ENCODE results near the gene C9orf50.
"Not testable (repeated sequence)": the region's sequence is repeated elsewhere in the genome, so short reads cannot be mapped to it uniquely, and the experiment has no call there.

C9orf50 gene, protein sequence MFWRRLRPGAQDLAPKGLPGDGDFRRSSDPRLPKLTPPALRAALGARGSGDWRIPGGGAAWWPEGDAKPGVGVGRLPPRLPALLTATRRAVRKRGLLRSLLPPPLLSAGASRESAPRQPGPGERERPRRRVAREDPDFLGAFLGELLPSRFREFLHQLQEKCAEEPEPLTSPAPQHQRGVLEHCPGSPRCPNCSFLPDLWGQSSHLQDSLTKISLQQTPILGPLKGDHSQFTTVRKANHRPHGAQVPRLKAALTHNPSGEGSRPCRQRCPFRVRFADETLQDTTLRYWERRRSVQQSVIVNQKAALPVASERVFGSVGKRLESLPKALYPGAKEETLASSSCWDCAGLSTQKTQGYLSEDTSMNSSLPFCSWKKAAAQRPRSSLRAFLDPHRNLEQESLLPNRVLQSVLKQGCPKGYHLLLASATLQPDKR

DNA sequence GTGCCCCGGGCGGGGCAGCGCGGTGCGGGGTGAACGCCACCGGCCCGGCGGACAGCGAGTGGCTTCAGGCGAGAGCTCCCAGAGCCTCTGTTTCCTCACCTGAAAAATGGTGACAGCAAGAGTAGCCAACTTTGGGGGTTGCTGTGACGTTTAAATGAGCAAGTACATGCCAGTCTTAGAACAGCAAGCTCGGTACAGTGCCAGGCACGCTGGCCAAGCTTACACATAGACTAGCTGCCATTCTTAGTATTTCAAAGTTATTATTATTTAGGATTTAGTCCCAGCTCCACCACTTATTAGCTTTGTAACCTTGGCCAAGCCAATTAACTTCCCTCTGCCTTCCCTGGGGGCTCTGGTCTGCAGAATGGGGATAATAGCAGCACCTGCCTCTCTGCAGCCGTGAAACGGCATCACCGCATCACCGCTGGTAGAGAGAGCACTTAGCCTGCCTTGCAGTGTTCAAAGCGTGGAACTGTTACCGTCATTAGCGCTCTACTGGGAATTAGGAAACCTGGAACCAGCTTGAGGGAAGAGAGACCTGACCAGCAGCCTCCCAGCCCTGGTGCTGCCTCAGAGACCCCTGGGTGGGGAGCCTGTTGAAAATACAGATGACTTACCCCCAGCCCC is at the start of gene C9orf50:
C9orf50 (minus strand) TSS at position 433 of the 627 bp plus-strand sequence. CDS start 527 bp downstream, outside the sequence.
- no peak for FAIRE-seq

DNA sequence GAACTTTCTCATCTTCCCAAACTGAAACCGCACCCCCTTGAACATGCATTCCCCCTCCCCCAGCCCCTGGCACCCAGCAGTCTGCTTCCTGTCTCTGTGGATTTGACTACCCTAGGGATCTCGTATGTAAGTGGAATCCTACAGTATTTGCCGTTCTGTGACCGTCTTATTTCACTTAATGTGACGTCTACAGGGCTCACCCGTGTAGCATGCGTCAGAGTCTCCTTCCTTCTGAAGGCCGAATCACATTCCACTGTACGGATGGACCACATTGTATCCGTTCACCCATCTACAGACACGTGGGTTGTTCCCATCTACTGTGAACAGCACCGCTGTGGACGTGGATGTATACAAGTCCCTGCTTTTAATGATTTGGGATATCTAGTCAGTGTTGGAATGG is 49.0 kb upstream of the C9orf50 start:
- FAIRE-seq, result no peak

DNA sequence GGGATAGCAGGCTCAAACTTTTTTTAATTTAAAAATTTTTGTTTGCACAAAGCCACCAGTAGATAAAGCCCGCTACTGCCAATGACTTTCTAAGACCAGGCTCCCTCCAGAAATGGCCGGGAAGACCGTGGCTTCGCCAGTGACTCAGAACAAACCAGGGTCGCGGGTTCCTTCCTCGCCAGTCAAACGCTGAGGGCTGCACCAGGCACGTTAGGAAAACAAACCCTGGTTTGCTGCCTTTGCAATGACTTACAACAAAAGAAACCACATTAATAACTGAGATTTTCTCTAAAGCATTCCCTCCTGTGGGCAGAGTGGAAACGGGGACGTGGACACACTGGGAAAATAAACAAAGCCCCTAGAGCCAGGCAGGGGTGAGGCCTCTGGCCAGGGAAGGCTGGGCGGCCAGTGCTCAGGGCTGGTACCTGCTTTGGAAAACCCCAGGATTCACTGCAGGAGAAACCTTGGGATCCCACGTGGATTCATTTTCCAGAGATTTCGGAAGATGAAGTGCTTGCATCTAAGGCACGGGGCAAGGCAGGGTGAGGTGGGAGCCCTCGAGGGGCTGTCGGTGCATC is 48.3 kb upstream of the C9orf50 start:
- FAIRE-seq, result no peak

DNA sequence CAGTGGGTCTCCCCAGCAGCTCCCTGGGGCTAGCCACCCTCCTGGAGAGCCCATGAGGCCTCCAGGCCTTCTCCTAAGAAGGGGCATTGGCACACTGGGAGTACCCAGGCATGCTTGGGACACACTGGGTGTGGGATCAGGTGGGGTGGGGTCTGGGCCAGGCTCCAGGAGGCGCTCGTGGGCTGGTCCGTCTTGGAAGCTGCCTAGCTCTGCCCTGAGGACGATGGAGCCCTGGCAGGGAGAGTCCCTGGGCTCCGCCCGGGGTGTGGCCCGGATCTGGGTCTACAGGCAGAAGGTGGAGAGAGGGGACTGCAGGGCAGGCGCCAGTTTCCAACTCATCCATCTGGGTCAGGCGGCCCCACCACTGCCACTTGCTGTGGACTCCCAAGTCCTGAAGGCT is 46.9 kb upstream of the C9orf50 start:
- FAIRE-seq, result no peak

DNA sequence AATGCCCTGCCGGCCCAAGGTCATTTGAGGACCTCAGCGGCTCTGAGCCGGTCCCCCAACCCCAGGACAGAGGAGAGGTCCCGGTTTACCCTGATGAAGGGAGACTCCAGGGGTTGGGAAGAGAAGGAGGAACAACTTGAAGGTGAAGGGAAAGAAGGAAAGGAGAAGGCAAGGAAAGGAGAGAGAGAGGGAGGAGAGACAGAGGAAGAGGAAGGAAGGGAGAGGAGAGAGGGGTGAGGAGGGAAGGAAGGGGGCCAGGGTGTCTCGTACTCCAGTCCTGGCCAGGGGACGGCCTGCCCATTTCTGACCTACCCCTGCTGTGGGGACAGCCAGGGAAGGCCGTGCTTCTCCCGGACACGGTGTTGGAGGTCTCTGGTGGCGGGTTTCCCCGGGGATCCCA is 46.5 kb upstream of the C9orf50 start:
- FAIRE-seq, result no peak

DNA sequence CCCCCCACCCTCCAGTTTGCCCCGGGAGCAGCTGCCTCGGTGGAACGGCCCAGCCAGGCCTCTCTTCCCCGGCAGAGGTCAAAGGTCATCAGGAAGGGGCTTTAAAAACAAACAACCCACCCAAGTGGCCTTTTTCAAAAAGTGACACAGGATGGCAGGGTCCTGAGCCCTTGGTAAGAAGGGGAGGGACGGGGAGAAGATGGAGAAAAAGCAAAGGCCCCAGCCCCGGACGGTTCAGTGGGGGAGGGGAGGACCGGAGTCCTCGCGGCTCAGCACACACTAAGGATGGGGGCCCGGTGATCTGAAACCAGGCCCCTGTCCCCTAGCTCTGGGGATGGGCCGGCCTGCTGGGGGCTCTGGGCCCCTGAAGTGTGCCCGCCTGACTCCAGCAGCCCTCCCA is 45.7 kb upstream of the C9orf50 start:
- FAIRE-seq, result no peak

DNA sequence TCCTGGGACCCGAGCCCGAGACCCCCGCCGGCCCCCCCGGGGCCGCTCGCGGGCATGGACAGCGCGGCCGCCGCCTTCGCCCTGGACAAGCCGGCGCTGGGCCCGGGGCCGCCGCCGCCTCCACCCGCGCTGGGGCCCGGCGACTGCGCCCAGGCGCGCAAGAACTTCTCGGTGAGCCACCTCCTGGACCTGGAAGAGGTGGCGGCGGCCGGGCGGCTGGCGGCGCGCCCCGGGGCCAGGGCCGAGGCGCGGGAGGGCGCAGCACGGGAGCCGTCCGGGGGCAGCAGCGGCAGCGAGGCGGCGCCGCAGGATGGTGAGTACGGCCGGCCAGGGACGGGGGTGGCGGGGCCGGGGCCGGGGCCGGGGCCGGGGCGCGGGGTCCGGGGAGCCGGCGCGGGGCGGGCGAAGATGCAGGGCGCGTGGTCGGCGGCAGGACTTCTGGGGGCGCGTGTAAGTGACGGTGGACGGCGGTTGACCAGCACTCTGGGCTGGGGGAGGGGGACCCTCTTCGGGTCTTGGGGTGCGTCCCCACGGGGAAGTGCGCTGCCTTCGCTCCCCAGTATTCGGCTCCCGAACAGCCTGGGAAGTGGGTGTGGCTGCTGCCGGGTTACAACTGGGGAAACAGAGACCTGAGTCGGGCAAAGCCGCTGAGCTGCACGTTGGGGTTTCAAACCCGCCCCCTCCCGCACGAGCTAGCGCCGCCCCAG is 45.1 kb upstream of the C9orf50 start:
- FAIRE-seq, result no peak

DNA sequence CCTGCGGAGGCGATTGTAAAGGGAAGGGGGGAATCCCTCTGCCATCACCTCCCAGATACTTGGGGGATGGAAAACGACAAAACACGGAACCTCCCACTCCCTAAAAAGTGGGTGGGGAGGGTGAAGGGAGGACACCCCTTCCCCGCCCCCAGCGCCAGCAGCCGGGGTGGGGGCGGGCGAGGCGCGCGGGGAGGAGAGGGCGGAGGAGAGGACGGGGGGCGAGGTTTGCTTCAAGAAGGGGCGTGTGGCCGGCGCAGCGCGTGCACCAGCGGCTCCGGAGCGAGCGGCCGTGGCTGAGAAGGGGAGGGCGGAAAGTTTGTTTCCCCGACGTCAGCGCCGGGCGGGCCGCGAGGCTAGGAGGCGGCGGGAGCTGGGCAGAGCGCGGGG is 44.5 kb upstream of the C9orf50 start, which contains the start of gene PRRX2:
PRRX2 (plus strand) TSS at position 259 of the 387 bp plus-strand sequence. CDS start 221 bp downstream, outside the sequence.
- FAIRE-seq, result no peak

DNA sequence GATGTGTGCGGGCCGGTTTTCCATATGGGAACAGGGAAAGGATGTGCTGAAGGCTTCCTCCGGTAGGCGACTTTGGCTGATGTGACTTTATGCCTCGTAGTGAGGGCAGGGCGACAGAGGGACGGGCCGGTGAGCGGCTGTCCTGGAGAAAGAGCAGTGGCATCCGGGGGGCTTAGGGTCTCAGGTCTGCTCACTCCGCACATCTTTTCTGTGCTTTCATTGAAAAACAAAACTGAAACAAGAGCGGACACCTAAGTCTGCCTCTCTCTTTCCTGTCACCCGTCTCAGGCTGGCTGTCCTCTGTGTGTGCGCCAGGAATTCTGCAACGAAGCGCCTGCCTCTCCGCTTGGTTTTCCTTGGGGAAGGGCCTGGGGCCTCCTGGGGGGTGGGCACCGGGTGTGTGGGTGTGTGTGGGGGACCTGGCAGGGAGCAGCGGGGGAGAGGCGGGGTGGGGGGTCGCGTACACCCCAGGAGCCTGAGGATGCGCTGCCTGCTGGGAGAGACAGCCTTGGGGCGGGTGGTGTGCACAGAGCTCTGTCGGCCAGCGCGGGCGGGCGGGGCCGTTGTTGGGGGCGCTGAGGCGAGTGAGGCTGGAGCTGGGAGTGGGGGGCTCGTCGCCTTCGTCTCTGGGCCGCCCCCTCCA is 44.0 kb upstream of the C9orf50 start:
- no peak for FAIRE-seq

DNA sequence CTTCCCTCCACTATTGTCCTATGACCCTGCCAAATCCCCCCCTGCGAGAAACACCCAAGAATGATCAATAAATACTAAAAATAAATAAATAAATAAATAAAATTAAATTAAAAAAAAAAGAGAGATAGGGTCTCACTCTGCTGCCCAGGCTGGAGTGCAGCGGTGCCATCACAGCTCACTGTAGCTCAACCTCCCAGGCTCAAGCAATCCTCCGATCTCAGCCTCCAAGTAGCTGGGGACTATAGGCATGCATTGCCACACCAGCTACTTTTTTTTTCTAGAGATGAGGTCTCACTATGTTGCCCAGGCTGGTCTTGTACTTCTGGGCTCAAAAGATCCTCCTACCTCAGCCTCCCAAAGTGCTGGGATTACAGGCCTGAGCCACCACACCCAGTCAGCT is 41.3 kb upstream of the C9orf50 start:
- not testable (repeated sequence) for FAIRE-seq

DNA sequence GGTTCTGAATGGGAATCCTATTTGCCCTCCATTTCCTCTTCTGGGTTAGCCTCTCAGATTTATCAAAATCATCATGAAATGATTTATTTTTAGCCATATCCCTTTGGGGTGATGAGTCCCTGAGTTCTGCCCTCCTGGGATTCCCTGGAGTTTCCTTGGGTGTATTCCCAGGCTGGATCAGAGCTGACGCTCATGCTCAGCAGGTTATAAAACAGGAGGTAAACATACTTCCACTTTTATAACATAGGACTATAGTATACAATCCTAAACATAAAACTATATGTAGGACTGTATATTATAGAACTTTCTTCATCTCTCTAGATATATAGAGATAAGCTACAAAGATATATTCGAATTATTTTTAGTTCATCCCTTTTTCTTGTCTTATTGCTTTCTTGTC is 40.1 kb upstream of the C9orf50 start:
- FAIRE-seq, result no peak

DNA sequence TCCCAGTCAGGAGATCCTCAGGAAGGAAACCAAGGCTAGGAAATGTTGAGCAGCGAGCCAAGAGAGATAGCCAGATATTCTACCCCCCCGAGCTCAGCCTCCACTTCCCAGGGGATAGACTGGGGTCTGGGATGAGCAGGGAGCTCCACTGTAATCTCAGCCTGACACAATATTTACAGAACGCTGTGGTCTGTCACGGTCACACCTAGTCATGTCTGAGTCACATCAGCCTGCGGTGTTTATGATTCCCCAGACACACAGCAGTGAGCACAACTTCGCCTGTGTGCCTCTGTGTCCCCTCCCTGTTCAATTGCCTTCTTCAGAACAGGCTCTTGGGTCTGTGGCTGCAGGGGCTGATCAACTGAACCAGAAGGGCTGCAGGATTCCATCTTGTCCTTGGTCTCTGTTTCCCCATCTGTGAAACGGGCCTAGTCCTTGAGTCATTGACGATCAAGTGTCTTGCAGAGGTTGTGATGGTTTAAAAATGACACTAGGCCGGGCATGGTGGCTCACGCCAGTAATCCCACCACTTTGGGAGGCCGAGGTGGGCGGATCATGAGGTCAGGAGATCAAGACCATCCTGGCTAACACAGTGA is 36.0 kb upstream of the C9orf50 start:
- no peak for FAIRE-seq

DNA sequence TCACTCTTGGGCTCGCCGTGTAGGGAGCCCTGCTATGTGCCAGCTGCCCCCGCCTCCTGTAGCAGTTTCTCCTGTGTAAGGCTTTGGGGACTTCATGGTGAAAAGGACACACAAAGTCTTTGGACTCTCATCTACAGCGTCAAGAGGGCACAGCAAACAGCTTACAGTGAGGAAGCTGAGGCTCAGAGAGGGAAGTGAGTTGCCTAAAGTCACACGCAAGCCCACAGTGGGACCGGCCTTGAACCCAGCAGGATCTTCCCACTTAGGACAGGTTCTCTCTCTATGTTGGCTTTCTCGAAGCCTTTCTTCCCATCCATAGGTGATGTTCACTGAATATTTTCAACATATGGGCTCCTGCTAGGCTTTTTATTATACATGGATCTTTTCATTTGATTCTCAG is 34.8 kb upstream of the C9orf50 start:
- FAIRE-seq, result no peak

DNA sequence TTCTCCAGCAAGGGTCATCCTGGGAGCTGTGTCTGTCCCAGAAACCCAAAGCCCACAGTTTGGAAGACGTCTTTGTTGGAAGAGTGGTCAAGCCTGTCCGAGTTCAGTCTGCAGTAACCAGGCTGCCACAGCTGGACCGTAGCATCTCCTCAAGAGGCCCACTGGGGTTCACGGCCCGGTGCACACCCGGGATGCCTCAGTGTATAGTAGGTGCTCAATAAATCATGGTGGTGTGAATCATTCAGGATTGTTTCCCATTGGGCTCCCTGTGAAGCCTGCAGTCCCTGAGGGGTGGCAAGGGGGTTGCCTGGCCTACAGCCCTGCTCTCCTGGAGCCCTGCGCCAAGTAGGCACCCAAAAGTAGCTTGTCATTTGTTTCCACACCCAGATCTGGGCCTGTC is 34.3 kb upstream of the C9orf50 start:
- FAIRE-seq, result no peak

DNA sequence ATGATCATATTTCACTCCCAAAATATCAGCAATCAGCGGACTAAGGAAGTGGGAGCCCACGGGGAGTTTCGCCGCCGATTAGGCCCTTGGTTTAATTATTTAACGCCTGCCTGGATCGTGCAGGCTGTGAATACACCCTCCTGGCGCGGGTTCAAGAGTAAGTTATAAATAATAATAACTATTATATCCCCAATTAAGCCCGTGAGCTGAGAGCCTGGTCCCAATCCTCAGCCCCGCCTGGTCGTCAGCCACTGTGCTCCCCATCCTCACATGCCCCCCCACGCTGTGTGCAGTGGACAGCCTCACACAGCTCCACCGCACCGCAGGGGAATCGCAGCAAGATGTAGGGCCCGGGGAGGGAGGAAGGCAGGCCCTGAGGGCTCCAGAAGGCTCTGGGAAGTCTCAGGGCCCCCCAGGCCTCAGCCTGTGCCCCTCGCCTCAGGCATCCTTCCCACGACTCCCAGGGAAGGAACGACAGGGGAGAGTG is 33.7 kb upstream of the C9orf50 start:
- FAIRE-seq, result no peak

DNA sequence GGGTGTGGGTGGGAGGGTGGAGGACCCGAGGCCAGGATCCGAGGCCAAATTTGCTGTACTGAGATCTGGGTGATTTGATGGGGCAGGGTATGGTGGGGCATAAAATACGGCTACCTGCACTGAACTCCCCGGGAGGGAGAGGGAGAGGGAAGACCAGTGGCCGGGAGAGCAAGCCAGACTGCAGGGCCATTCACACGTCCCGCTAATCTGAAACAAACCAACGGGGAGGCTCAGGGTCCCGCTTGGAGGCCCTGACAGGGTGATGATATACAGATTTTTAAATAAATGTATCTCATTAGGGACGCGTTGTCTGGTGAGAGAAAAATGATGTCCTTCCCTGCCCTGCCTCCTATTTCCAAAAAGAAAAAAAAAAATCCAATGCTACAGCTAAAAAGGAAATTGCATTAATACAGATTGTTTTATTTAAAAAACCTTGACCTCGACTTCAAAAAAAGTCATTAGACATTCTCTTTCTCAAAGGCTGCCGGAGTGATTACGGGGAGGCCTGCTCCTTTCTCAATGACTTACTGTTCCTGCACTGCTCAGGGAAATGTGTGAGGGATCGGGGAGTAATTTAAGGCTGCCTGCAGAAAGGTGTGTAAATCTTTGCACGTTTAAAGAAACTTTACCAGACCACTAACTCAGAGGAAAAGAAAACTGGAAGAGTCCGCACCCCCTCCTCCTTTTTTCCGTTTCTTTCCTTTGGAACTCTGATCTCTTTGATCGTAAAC is 33.1 kb upstream of the C9orf50 start:
- FAIRE-seq, result no peak

DNA sequence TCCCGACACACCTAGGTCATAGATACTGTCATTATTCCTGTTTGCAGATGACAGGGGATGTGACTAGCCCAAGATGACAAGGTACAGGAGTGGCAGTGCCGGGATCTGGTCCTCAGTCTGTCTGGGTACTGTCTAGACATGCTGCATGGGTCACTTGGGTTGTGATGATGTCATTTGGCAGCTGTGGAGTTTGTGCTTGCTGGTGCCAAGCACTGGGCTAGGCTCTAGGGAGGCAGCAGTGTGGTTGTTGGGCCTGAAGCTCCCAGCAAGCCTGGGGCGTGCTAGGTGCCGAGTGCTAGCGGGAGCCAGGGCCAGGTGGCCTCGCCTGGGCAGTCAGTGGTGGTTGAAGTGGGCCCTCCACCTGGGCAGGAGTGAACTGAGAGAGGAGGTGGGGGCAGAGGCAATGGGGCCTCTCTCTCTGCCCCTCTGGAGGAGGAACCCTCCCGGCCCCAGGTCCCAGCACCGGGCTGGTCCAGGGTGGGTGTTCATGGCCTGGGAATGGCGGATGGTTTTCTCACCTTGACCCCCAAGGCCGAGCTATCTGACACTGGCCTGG is 29.9 kb upstream of the C9orf50 start:
- FAIRE-seq, result no peak

DNA sequence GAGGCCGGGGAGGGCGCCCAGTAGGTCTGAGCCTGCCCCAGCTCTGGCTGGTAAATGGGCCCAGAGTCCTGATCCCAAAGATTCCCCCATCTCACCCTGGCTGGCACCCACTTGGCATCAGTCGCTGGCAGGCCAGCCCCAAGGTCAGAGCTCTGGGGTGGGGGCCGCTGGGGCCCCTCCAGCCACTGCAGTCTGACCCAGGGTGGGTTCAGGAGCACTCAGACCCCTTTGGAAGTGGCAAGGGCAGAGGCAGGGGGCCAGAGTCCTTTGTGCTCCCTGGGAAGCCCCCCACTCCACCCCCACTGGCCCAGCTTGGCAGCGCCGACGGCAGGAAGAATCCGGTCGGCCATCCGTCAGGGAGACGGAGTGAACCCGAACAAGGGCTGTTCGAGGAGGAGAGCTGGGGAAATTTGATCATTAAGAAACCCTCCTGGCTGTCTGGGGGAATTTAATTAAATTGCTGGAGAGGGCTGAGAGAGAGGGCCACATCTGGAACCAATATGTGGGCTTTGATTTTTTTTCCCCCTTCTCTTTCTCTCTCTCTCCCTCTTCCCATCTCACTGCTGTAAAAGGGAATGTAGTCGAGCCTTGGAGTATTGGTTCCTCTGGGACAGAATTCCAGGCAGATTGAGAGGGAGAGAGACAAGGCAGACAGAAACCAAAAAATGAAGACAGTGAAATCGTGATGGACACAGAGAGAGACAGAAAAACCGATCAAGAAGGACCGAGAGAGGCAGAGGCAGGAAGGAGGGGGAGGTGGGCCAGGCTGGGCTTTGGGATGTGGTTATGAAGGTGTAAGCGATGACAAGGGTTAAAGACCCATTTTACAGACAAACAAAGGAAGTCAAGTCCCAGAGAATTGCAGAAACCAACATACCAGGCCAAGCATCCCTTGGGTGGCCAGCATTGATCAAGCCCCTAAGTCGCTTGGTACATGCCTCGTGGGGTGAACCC is 29.1 kb upstream of the C9orf50 start:
- no peak for FAIRE-seq

DNA sequence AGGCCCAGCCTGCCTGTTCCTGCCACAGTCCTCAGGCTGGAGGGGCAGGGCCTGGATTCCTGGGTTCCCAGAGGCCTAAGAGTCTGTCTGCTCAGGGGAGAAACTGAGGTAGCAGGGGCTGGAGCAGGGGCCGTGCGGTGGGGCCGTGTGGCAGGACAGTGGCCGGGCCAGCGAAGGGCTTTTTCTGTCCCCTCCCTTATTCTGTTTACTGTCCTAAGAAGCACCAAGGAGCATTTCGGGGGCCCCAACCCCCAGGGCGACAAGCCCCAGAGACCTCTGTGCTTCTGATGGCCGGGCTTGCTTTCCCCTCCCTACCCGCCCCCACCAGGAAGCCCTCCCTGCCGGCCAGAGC is 27.8 kb upstream of the C9orf50 start:
- FAIRE-seq, result no peak
